Sigmoid colon (tissue), 7 donors: ENCODE results near the gene MCC. TPM values are rescaled to one million over a fixed set of nuclear protein-coding genes. Genes with fewer than 3 reads are reported as not detected.

Source experiments
- DNase-seq: peaks from one replicate; pipeline ENCODE4 v3.0.0-alpha.2; 2019
- H3K27ac ChIP-seq, 4 donors: fragments of 200-600 bp; sonication (generic); one replicate each; pipeline ENCODE4 v1.5.1; 2016 to 2019; ENCODE audit warnings: mild to moderate bottlenecking in 1 of 4
- H3K27me3 ChIP-seq, 3 donors: fragments of 200-600 bp; sonication (generic); one replicate each; pipeline ENCODE4 v1.5.1; 2019; ENCODE audit warnings: mild to moderate bottlenecking in 1 of 3
- H3K36me3 ChIP-seq, 4 donors: fragments of 200-600 bp; sonication (generic); one replicate each; pipeline ENCODE4 v1.5.1; 2016 to 2019
- H3K4me1 ChIP-seq, 4 donors: fragments of 200-600 bp; sonication (generic); one replicate each; pipeline ENCODE4 v1.5.1; 2017 to 2019
- H3K4me3 ChIP-seq, 4 donors: fragments of 200-600 bp; sonication (generic); one replicate each; pipeline ENCODE4 v1.5.1; 2017 to 2019; ENCODE audit warnings: mild to moderate bottlenecking in 2 of 4, moderate library complexity in 1 of 4
- H3K9me3 ChIP-seq, 4 donors: fragments of 200-600 bp in 3 of 4; sonication (generic) in 3 of 4; one replicate each; pipeline versions ENCODE4 v1.5.1 to v1.6.1; 2013 to 2019
- CTCF ChIP-seq, 4 experiments: fragments of 450-650 bp in 3 of 4; fragments of 200-600 bp in 1 of 4; IDR thresholded peaks; one replicate each; pipeline ENCODE4 v1.5.1; 2016 to 2019; ENCODE audit warnings: antibody characterized with exemption in 4 of 4, mild to moderate bottlenecking in 3 of 4, moderate library complexity in 2 of 4
- EP300 ChIP-seq, 4 donors: sonication (generic); formaldehyde crosslinking; IDR thresholded peaks; one replicate each; pipeline ENCODE4 v1.6.1; 2017; ENCODE audit warnings: antibody characterized with exemption in 4 of 4
- POLR2A ChIP-seq, 2 donors: fragments of 450-650 bp; IDR thresholded peaks; one replicate each; pipeline ENCODE4 v1.6.1; 2016; ENCODE audit warnings: antibody characterized with exemption in 2 of 2, mild to moderate bottlenecking in 2 of 2, moderate library complexity in 2 of 2
- POLR2AphosphoS5 ChIP-seq, 4 donors: sonication (generic); formaldehyde crosslinking; IDR thresholded peaks; one replicate each; pipeline ENCODE4 v1.6.1; 2017; ENCODE audit warnings: antibody characterized with exemption in 4 of 4
- WGBS, 2 donors: extraction: QIAGEN DNeasy Blood & Tissue Kit; methylation state at CpG; one replicate each; pipeline ENCODE4 v1.1.7; 2013; 5-methylcytosine and 5-hydroxymethylcytosine counted together
- intact Hi-C: fragments of 100-400 bp; cut with DNase I; formaldehyde crosslinking; loops from one replicate; pipeline ENCODE4 v1.15.1; 2023
- polyA plus RNA-seq, 3 donors: library from polyadenylated mRNA; stranded (reverse); fragments of 200-250 nt; gene quantifications; one replicate each; pipeline ENCODE4 v1.2.3, GENCODE V29; 2013
- total RNA-seq, 4 donors: library from RNA; depleted of rRNA; stranded (reverse); fragments of >200 nt; gene quantifications; one replicate each; pipeline ENCODE4 v1.1.0, GENCODE V29; 2016
- donor health status: healthy with polysubstance abuse.
- donor health status: Bipolar disorder and iron deficiency.
- donor health status: healthy.

MCC gene
- total and polyA plus RNA-seq, 7 donors = 0.69 to 14.0 (median 9.1) TPM

- Histone ChIP-seq H3K4me1 (no peaks in the 10 kb centered on the region), H3K4me3 (no peak overlapping the region), H3K27ac (no peak overlapping the region), H3K27me3 (no peaks in the 10 kb centered on the region), H3K36me3 (no peaks in the 10 kb centered on the region), H3K9me3 (peaks cover 0 to 8% (median 2%) of the 10 kb centered on the region in 4 donors)
- TF ChIP-seq CTCF (IDR thresholded peaks at IDR 0.05) = no peak
- TF ChIP-seq POLR2AphosphoS5 (IDR thresholded peaks at IDR 0.05) = no peak
- no peak for TF ChIP-seq EP300 (IDR thresholded peaks at IDR 0.05)
- no peak for TF ChIP-seq POLR2A (IDR thresholded peaks at IDR 0.05)
- intact Hi-C loops = no loop called here
- 22 to 69% methylated on average over 1 of the region's 1 CpG for WGBS, 2 donors
- DNase-seq = no peak
Measured at GRCh38 chr5:113495422-113495841, 7.2 kb upstream of the MCC start.

- Histone ChIP-seq H3K27ac (no peak overlapping the region), H3K27me3 (no peaks in the 10 kb centered on the region), H3K4me3 (no peak overlapping the region), H3K36me3 (no peaks in the 10 kb centered on the region), H3K9me3 (peaks cover 0 to 11% (median 3%) of the 10 kb centered on the region in 4 donors), H3K4me1 (peaks cover 0 to 10% (median 6%) of the 10 kb centered on the region in 4 donors)
- intact Hi-C loops = no loop called here
- DNase-seq = no peak
- no peak for TF ChIP-seq CTCF (IDR thresholded peaks at IDR 0.05)
- TF ChIP-seq POLR2A (IDR thresholded peaks at IDR 0.05) = no peak
- TF ChIP-seq POLR2AphosphoS5 (IDR thresholded peaks at IDR 0.05) = no peak
- no peak for TF ChIP-seq EP300 (IDR thresholded peaks at IDR 0.05)
- WGBS, 2 donors = 87 to 90% methylated on average over 1 of the region's 1 CpG
Measured at GRCh38 chr5:113493446-113493845, 5.2 kb upstream of the MCC start.

- Histone ChIP-seq H3K4me3 (no peak overlapping the region), H3K27me3 (no peaks in the 10 kb centered on the region), H3K4me1 (peaks cover 0 to 22% (median 10%) of the 10 kb centered on the region in 4 donors), H3K36me3 (no peaks in the 10 kb centered on the region), H3K9me3 (peaks cover 0 to 11% (median 3%) of the 10 kb centered on the region in 4 donors), H3K27ac (no peak overlapping the region)
- DNase-seq = no peak
- intact Hi-C loops = no loop called here
- TF ChIP-seq POLR2AphosphoS5 (IDR thresholded peaks at IDR 0.05) (no peak), POLR2A (IDR thresholded peaks at IDR 0.05) (no peak), CTCF (IDR thresholded peaks at IDR 0.05) (no peak), EP300 (IDR thresholded peaks at IDR 0.05) (no peak)
- 89 to 93% methylated on average over 2 of the region's 2 CpGs for WGBS, 2 donors
Measured at GRCh38 chr5:113491022-113491421, 2.8 kb upstream of the MCC start.

GRCh38 chr5:113490317-113490716, 2.1 kb upstream of the MCC start:
- no peaks in the 10 kb centered on the region for H3K27me3 ChIP-seq
- peaks cover 0 to 11% (median 3%) of the 10 kb centered on the region in 4 donors for H3K9me3 ChIP-seq
- WGBS, 2 donors = 97 to 98% methylated on average over 3 of the region's 3 CpGs
- DNase-seq = no peak
- TF ChIP-seq POLR2AphosphoS5 (IDR thresholded peaks at IDR 0.05) (no peak), CTCF (IDR thresholded peaks at IDR 0.05) (no peak), EP300 (IDR thresholded peaks at IDR 0.05) (no peak)
- H3K27ac ChIP-seq = no peak overlapping the region
- peaks cover 0 to 22% (median 10%) of the 10 kb centered on the region in 4 donors for H3K4me1 ChIP-seq
- intact Hi-C loops = no loop called here
- no peaks in the 10 kb centered on the region for H3K36me3 ChIP-seq
- no peak overlapping the region for H3K4me3 ChIP-seq

- DNase-seq = no peak
- no peak overlapping the region for H3K4me3 ChIP-seq
- H3K9me3 ChIP-seq = peaks cover 0 to 11% (median 3%) of the 10 kb centered on the region in 4 donors
- TF ChIP-seq EP300 (IDR thresholded peaks at IDR 0.05) (no peak), POLR2AphosphoS5 (IDR thresholded peaks at IDR 0.05) (peak in 1 of 4 donors; percentile 8)
- H3K36me3 ChIP-seq = no peaks in the 10 kb centered on the region
- no peaks in the 10 kb centered on the region for H3K27me3 ChIP-seq
- H3K4me1 ChIP-seq = peaks cover 0 to 22% (median 10%) of the 10 kb centered on the region in 4 donors
- intact Hi-C loops = loop anchor here (10.0 kb wide), 1 partner anchor 194 kb away; no protein-coding TSS in a partner anchor
- peak overlapping the region in 2 of 4 donors; percentile 46 to 65 for H3K27ac ChIP-seq
- WGBS, 2 donors = 18 to 27% methylated on average over 3 of the region's 3 CpGs
Measured at GRCh38 chr5:113489299-113489698, 1.0 kb upstream of the MCC start.
